Astrocyte (in vitro differentiated cells and primary cell): ENCODE measurements around the gene GRB10. TPM values are rescaled to one million over a fixed set of nuclear protein-coding genes. Genes with fewer than 3 reads are reported as not detected.

Experiments
- DNase-seq: peaks from one replicate; pipeline ENCODE4 v3.0.0-alpha.2; 2010; ENCODE audit warnings: low read depth
- FAIRE-seq: peaks from 2 replicates; lab custom pipeline; 2011; peaks lifted over from hg19 to GRCh38; lab: Jason Lieb, UNC
- H2AFZ ChIP-seq: 2 replicates; pipeline ENCODE4 v1.6.0; 2012; ENCODE audit warnings: low read depth, low read length, inconsistent platforms
- H3K27ac ChIP-seq: 2 replicates; pipeline ENCODE4 v1.5.1; 2011; ENCODE audit warnings: low read depth, low read length, inconsistent platforms
- H3K27me3 ChIP-seq: 2 replicates; pipeline ENCODE4 v1.6.0; 2011; ENCODE audit warnings: low read length, inconsistent platforms; ENCODE audit not compliant: insufficient read depth
- H3K36me3 ChIP-seq: 2 replicates; pipeline ENCODE4 v1.5.1; 2011; ENCODE audit warnings: low read length, inconsistent platforms; ENCODE audit not compliant: insufficient read depth
- H3K4me1 ChIP-seq: 2 replicates; pipeline ENCODE4 v1.5.1; 2011; ENCODE audit warnings: low read length, inconsistent platforms; ENCODE audit not compliant: insufficient read depth
- H3K4me2 ChIP-seq: 2 replicates; pipeline ENCODE4 v1.6.0; 2012; ENCODE audit warnings: low read length, inconsistent platforms
- H3K4me3 ChIP-seq: 2 replicates; pipeline ENCODE4 v1.5.1; 2011; ENCODE audit warnings: low read depth, mild to moderate bottlenecking, low read length, inconsistent platforms; ENCODE audit not compliant: insufficient read depth
- H3K79me2 ChIP-seq: 2 replicates; pipeline ENCODE4 v1.6.0; 2012; ENCODE audit warnings: mild to moderate bottlenecking, low read length, inconsistent platforms; ENCODE audit not compliant: insufficient read depth
- H3K9ac ChIP-seq: 2 replicates; pipeline ENCODE4 v1.6.0; 2012; ENCODE audit warnings: mild to moderate bottlenecking, low read length, inconsistent platforms
- H3K9me3 ChIP-seq: 2 replicates; pipeline ENCODE4 v1.5.1; 2012; ENCODE audit warnings: low read depth, mild to moderate bottlenecking, low read length, inconsistent platforms; ENCODE audit not compliant: insufficient read depth
- H4K20me1 ChIP-seq: 2 replicates; pipeline ENCODE4 v1.6.0; 2012; ENCODE audit warnings: low read length, inconsistent platforms; ENCODE audit not compliant: insufficient read depth
- H3K27ac Mint-ChIP-seq: one replicate; pipeline ENCODE4 v1.8.0; 2021; ENCODE audit warnings: mild to moderate bottlenecking, mixed read lengths; ENCODE audit not compliant: unreplicated experiment
- H3K27me3 Mint-ChIP-seq: one replicate; pipeline ENCODE4 v1.8.0; 2021; ENCODE audit warnings: low read depth, mixed read lengths; ENCODE audit not compliant: unreplicated experiment
- H3K36me3 Mint-ChIP-seq: one replicate; pipeline ENCODE4 v1.8.0; 2021; ENCODE audit warnings: low read depth, mixed read lengths; ENCODE audit not compliant: unreplicated experiment
- H3K4me1 Mint-ChIP-seq: one replicate; pipeline ENCODE4 v1.8.0; 2021; ENCODE audit warnings: low read depth, mixed read lengths; ENCODE audit not compliant: unreplicated experiment
- H3K4me3 Mint-ChIP-seq: one replicate; pipeline ENCODE4 v1.8.0; 2021; ENCODE audit warnings: mild to moderate bottlenecking, moderate library complexity, mixed read lengths; ENCODE audit not compliant: unreplicated experiment
- H3K9me3 Mint-ChIP-seq: one replicate; pipeline ENCODE4 v1.8.0; 2021; ENCODE audit warnings: mild to moderate bottlenecking, mixed read lengths; ENCODE audit not compliant: unreplicated experiment
- CTCF ChIP-seq: IDR thresholded peaks from 2 replicates; pipeline ENCODE4 v1.5.1; 2011; ENCODE audit warnings: low read depth, mild to moderate bottlenecking, inconsistent platforms, low read length, moderate library complexity; ENCODE audit not compliant: insufficient read depth
- EZH2 ChIP-seq: IDR thresholded peaks from 2 replicates; pipeline ENCODE4 v1.6.1; 2012; ENCODE audit warnings: mild to moderate bottlenecking, low read length, inconsistent platforms; ENCODE audit not compliant: insufficient read depth
- total RNA-seq: library from RNA; stranded (reverse); gene quantifications from 2 replicates; pipeline ENCODE4 v1.2.1, GENCODE V29; 2021

Gene GRB10
- total RNA-seq, 1 donor from 2014 or later, result 81.9 TPM

DNA sequence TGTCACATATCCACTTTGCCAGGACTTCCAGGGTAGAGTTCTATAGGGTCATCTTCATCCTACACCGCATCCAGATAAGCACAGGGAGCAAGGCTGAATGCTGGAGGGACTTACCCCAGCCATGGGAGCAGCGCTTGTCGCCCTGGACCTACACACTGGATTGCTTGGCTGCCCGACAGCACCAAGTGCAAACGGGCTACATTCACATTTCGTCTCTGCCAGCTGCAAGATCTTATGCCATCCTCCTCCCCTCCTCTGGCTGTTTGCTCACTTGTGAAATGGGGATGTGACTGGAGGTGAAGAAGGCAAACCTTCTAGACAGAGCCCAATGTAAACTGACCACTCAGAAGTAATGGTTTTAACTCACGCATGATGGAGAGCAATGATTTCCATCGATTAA lies 218.5 kb downstream of the GRB10 start:
- Histone ChIP-seq H3K4me2 (no peak overlapping the region), H3K9ac (no peak overlapping the region), H2AFZ (no peak overlapping the region), H3K27me3 (peaks cover 9% of the 10 kb centered on the region), H3K9me3 (no peaks in the 10 kb centered on the region), H4K20me1 (no peaks in the 10 kb centered on the region), H3K79me2 (no peaks in the 10 kb centered on the region), H3K36me3 (no peaks in the 10 kb centered on the region), H3K27ac (no peak overlapping the region), H3K4me1 (no peaks in the 10 kb centered on the region), H3K4me3 (no peak overlapping the region)
- FAIRE-seq (no peak), DNase-seq (no peak)
- TF ChIP-seq EZH2, result no peak
- TF ChIP-seq CTCF, result no peak
- H3K27ac Mint-ChIP-seq, result no peak overlapping the region
- H3K4me1 Mint-ChIP-seq, result no peaks in the 10 kb centered on the region
- no peak overlapping the region for H3K4me3 Mint-ChIP-seq
- peaks cover 58% of the 10 kb centered on the region for H3K27me3 Mint-ChIP-seq
- H3K36me3 Mint-ChIP-seq, result peaks cover 2% of the 10 kb centered on the region
- peaks cover 2% of the 10 kb centered on the region for H3K9me3 Mint-ChIP-seq

GRCh38 chr7:50562136-50562535 lies 220.6 kb downstream of the GRB10 start:
- H3K4me1 Mint-ChIP-seq, result no peaks in the 10 kb centered on the region
- no peak overlapping the region for H3K9ac ChIP-seq
- H4K20me1 ChIP-seq, result no peaks in the 10 kb centered on the region
- H3K27ac Mint-ChIP-seq, result no peak overlapping the region
- H3K27me3 Mint-ChIP-seq, result peaks cover 57% of the 10 kb centered on the region
- no peak overlapping the region for H3K27ac ChIP-seq
- no peak overlapping the region for H3K4me3 ChIP-seq
- no peaks in the 10 kb centered on the region for H3K4me1 ChIP-seq
- no peak for DNase-seq
- H3K4me2 ChIP-seq, result no peak overlapping the region
- no peak for FAIRE-seq
- peaks cover 15% of the 10 kb centered on the region for H3K27me3 ChIP-seq
- H3K36me3 ChIP-seq, result no peaks in the 10 kb centered on the region
- H3K79me2 ChIP-seq, result no peaks in the 10 kb centered on the region
- H3K9me3 ChIP-seq, result no peaks in the 10 kb centered on the region
- TF ChIP-seq CTCF, result no peak
- no peak for TF ChIP-seq EZH2
- peaks cover 2% of the 10 kb centered on the region for H3K9me3 Mint-ChIP-seq
- H3K4me3 Mint-ChIP-seq, result no peak overlapping the region
- no peak overlapping the region for H2AFZ ChIP-seq
- peaks cover under 1% of the 10 kb centered on the region for H3K36me3 Mint-ChIP-seq

- Histone ChIP-seq H3K4me3 (no peak overlapping the region), H3K9ac (no peak overlapping the region), H3K79me2 (no peaks in the 10 kb centered on the region), H3K4me2 (no peak overlapping the region), H3K9me3 (no peaks in the 10 kb centered on the region), H3K36me3 (no peaks in the 10 kb centered on the region), H4K20me1 (no peaks in the 10 kb centered on the region), H3K27me3 (peaks cover 19% of the 10 kb centered on the region), H3K4me1 (no peaks in the 10 kb centered on the region), H3K27ac (no peak overlapping the region), H2AFZ (no peak overlapping the region)
- FAIRE-seq (no peak), DNase-seq (no peak)
- Mint-ChIP-seq H3K4me1 (no peaks in the 10 kb centered on the region), H3K9me3 (no peaks in the 10 kb centered on the region), H3K36me3 (no peaks in the 10 kb centered on the region), H3K27ac (no peak overlapping the region), H3K27me3 (peaks cover 61% of the 10 kb centered on the region), H3K4me3 (no peak overlapping the region)
- TF ChIP-seq EZH2 (no peak), CTCF (no peak)
Observed at GRCh38 chr7:50560865-50561351, 221.8 kb downstream of the GRB10 start.
